Liver (tissue), 9 donors: ENCODE data around the gene ERBB4. TPM values are rescaled to one million over a fixed set of nuclear protein-coding genes. Genes with fewer than 3 reads are reported as not detected.

Source experiments
- DNase-seq: peaks from one replicate; pipeline ENCODE4 v3.0.0-alpha.2; 2017; ENCODE audit warnings: low spot score
- H3K27ac ChIP-seq, 2 donors: one replicate each; pipeline ENCODE4 v1.7.0; 2013; ENCODE audit warnings: inconsistent platforms in 2 of 2, low read length in 2 of 2, control low read depth in 1 of 2, low read depth in 1 of 2, mild to moderate bottlenecking in 1 of 2
- H3K27me3 ChIP-seq, 4 donors: one replicate each; pipeline versions ENCODE4 v1.6.1 to v1.7.0; 2013; ENCODE audit warnings: low read length in 3 of 4, inconsistent platforms in 1 of 4, mild to moderate bottlenecking in 1 of 4, moderate library complexity in 1 of 4; ENCODE audit not compliant: control insufficient read depth in 4 of 4, insufficient read depth in 4 of 4
- H3K36me3 ChIP-seq, 4 donors: one replicate each; pipeline versions ENCODE4 v1.6.1 to v1.7.0; 2013; ENCODE audit warnings: low read length in 3 of 4, mild to moderate bottlenecking in 3 of 4, low read depth in 1 of 4, moderate library complexity in 1 of 4; ENCODE audit not compliant: control insufficient read depth in 4 of 4, insufficient read depth in 3 of 4
- H3K4me1 ChIP-seq, 4 donors: one replicate each; pipeline versions ENCODE4 v1.6.1 to v1.7.0; 2013; ENCODE audit warnings: low read length in 3 of 4, mild to moderate bottlenecking in 3 of 4, moderate library complexity in 1 of 4; ENCODE audit not compliant: control insufficient read depth in 4 of 4, insufficient read depth in 4 of 4
- H3K4me3 ChIP-seq, 3 donors: one replicate each; pipeline versions ENCODE4 v1.6.1 to v1.7.0; 2013; ENCODE audit warnings: low read length in 3 of 3, control low read depth in 1 of 3, low read depth in 1 of 3, mild to moderate bottlenecking in 1 of 3
- H3K9ac ChIP-seq, 2 donors: one replicate each; pipeline ENCODE4 v1.7.0; 2013; ENCODE audit warnings: low read length in 2 of 2, mild to moderate bottlenecking in 2 of 2, moderate library complexity in 2 of 2, control low read depth in 1 of 2, low read depth in 1 of 2
- H3K9me3 ChIP-seq, 4 donors: one replicate each; pipeline versions ENCODE4 v1.6.1 to v1.7.0; 2013; ENCODE audit warnings: low read length in 3 of 4; ENCODE audit not compliant: control insufficient read depth in 4 of 4
- CTCF ChIP-seq: fragments of 150-350 bp; IDR thresholded peaks from 2 replicates; pipeline ENCODE4 v1.5.1; 2017; ENCODE audit warnings: improper control_type of control experiment, low read depth, low read length; ENCODE audit not compliant: missing input control
- EGR1 ChIP-seq, 2 donors: IDR thresholded peaks; 2 replicates each; pipeline ENCODE4 v1.6.1; 2016 to 2018; ENCODE audit warnings: antibody characterized with exemption in 2 of 2, low read depth in 2 of 2
- FOXA1 ChIP-seq: IDR thresholded peaks from 2 replicates; pipeline ENCODE4 v1.6.1; 2016; ENCODE audit warnings: antibody characterized with exemption
- FOXA2 ChIP-seq: IDR thresholded peaks from 2 replicates; pipeline ENCODE4 v1.6.1; 2016; ENCODE audit warnings: antibody characterized with exemption
- GABPA ChIP-seq, 2 donors: IDR thresholded peaks in 1 of 2; conservative IDR thresholded peaks in 1 of 2; 2 replicates each; pipeline ENCODE4 v1.6.1; 2016; ENCODE audit warnings: antibody characterized with exemption in 2 of 2, mild to moderate bottlenecking in 1 of 2, moderate library complexity in 1 of 2
- HNF4A ChIP-seq, 2 donors: conservative IDR thresholded peaks; 2 replicates each; pipeline ENCODE4 v1.6.1; 2016; ENCODE audit warnings: antibody characterized with exemption in 2 of 2, mild to moderate bottlenecking in 2 of 2
- HNF4G ChIP-seq: IDR thresholded peaks from 2 replicates; pipeline ENCODE4 v1.6.1; 2016; ENCODE audit warnings: antibody characterized with exemption
- JUND ChIP-seq, 2 donors: IDR thresholded peaks; 2 replicates each; pipeline ENCODE4 v1.6.1; 2016; ENCODE audit warnings: antibody characterized with exemption in 2 of 2
- MAX ChIP-seq: IDR thresholded peaks from 2 replicates; pipeline ENCODE4 v1.6.1; 2016; ENCODE audit warnings: antibody characterized with exemption
- NR2F2 ChIP-seq: IDR thresholded peaks from 2 replicates; pipeline ENCODE4 v1.6.1; 2016; ENCODE audit warnings: antibody characterized with exemption
- RAD21 ChIP-seq, 2 donors: IDR thresholded peaks; 2 replicates each; pipeline ENCODE4 v1.6.1; 2016; ENCODE audit warnings: antibody characterized with exemption in 2 of 2, mild to moderate bottlenecking in 2 of 2
- RXRA ChIP-seq, 2 donors: IDR thresholded peaks; 2 replicates each; pipeline ENCODE4 v1.6.1; 2017 to 2018; ENCODE audit warnings: antibody characterized with exemption in 2 of 2, mild to moderate bottlenecking in 1 of 2
- SP1 ChIP-seq: IDR thresholded peaks from 2 replicates; pipeline ENCODE4 v1.6.1; 2018; ENCODE audit warnings: antibody characterized with exemption, mild to moderate bottlenecking
- TAF1 ChIP-seq: conservative IDR thresholded peaks from 2 replicates; pipeline ENCODE4 v1.6.1; 2016; ENCODE audit warnings: antibody characterized with exemption, mild to moderate bottlenecking
- YY1 ChIP-seq: IDR thresholded peaks from 2 replicates; pipeline ENCODE4 v1.6.1; 2016; ENCODE audit warnings: antibody characterized with exemption, mild to moderate bottlenecking
- ZBTB33 ChIP-seq: IDR thresholded peaks from 2 replicates; pipeline ENCODE4 v1.6.1; 2016; ENCODE audit warnings: antibody characterized with exemption
- WGBS: extraction: QIAGEN DNeasy Blood & Tissue Kit; methylation state at CpG from one replicate; pipeline ENCODE4 v1.1.7; 2013; 5-methylcytosine and 5-hydroxymethylcytosine counted together
- polyA plus RNA-seq, 2 donors: library from polyadenylated mRNA; stranded (reverse) in 1 of 2; unstranded in 1 of 2; fragments of 200-250 nt in 1 of 2; fragments of >200 nt in 1 of 2; fragmentation: Nextera tagmentation in 1 of 2; extraction: Ambion mirVana in 1 of 2; gene quantifications; one replicate each; pipeline versions ENCODE4 v1.2.1 to v1.2.3, GENCODE V29; 2013 to 2015
- total RNA-seq, 2 donors: library from RNA; depleted of rRNA; stranded (reverse); fragments of >200 nt; gene quantifications; one replicate each; pipeline ENCODE4 v1.2.3, GENCODE V29; 2014
- donor health status: healthy.
- donor health status: healthy.
- donor health status: healthy.
- donor health status: healthy.
- donor health status: healthy.

The ERBB4 gene
- total and polyA plus RNA-seq, 4 donors = 0.03 to 0.42 TPM; not detected in 2

- no peak overlapping the region for H3K9ac ChIP-seq
- no peaks in the 10 kb centered on the region for H3K36me3 ChIP-seq
- H3K27me3 ChIP-seq = no peaks in the 10 kb centered on the region
- H3K4me3 ChIP-seq = no peak overlapping the region
- TF ChIP-seq GABPA (IDR thresholded peaks at IDR 0.05 in 1 of 2, conservative IDR thresholded peaks at IDR 0.05 in 1 of 2) (no peak), HNF4G (no peak), FOXA1 (no peak), YY1 (no peak), TAF1 (no peak), SP1 (no peak), NR2F2 (no peak), MAX (no peak), FOXA2 (no peak), ZBTB33 (no peak), RXRA (IDR thresholded peaks at IDR 0.05) (no peak), EGR1 (IDR thresholded peaks at IDR 0.05; ENCODE audit: low read depth in 2 of 2) (no peak)
- DNase-seq = no peak
- no peaks in the 10 kb centered on the region for H3K4me1 ChIP-seq
- H3K9me3 ChIP-seq = no peaks in the 10 kb centered on the region
- WGBS = 66% methylated on average over 3 of the region's 3 CpGs
- H3K27ac ChIP-seq = no peak overlapping the region
These were observed 352.4 kb downstream of the ERBB4 start for GRCh38 chr2:212186166-212186565.

- Histone ChIP-seq H3K36me3 (no peaks in the 10 kb centered on the region), H3K27me3 (no peaks in the 10 kb centered on the region), H3K27ac (no peak overlapping the region), H3K4me3 (no peak overlapping the region), H3K9me3 (no peaks in the 10 kb centered on the region), H3K4me1 (no peaks in the 10 kb centered on the region), H3K9ac (no peak overlapping the region)
- WGBS = 0% methylated on average over 1 of the region's 1 CpG
- TF ChIP-seq TAF1 (no peak), HNF4G (no peak), JUND (IDR thresholded peaks at IDR 0.05) (no peak), CTCF (no peak), FOXA1 (no peak), HNF4A (conservative IDR thresholded peaks at IDR 0.05) (no peak), EGR1 (IDR thresholded peaks at IDR 0.05; ENCODE audit: low read depth in 2 of 2) (no peak), NR2F2 (no peak), RAD21 (IDR thresholded peaks at IDR 0.05) (no peak), YY1 (no peak), GABPA (IDR thresholded peaks at IDR 0.05 in 1 of 2, conservative IDR thresholded peaks at IDR 0.05 in 1 of 2) (no peak)
- no peak for DNase-seq
These were observed 357.0 kb downstream of the ERBB4 start for GRCh38 chr2:212181646-212182045.
